Endothelial cell of umbilical vein (primary cell): ENCODE results near the gene COL20A1. TPM values are rescaled to one million over a fixed set of nuclear protein-coding genes. Genes with fewer than 3 reads are reported as not detected.

ENCODE experiments used
- BruUV-seq: library from RNA; stranded (reverse); fragments of 400-500 nt; replicated peaks from 2 replicates; lab custom pipeline; 2021; lab: Mats Ljungman, UMichigan
- CTCF ChIA-PET: fragments of 300-600, 350-600 bp; sonication (Branson Sonifier 250); formaldehyde crosslinking; loops from one replicate; lab custom pipeline; 2021; ENCODE audit warnings: antibody characterized with exemption, inconsistent platforms; lab: Charles Lee
- POLR2A ChIA-PET: fragments of 300-600, 350-600 bp; sonication (Branson Sonifier 250); formaldehyde crosslinking; loops from one replicate; lab custom pipeline; 2021; ENCODE audit warnings: antibody characterized with exemption, inconsistent platforms; lab: Charles Lee
- DNase-seq: peaks from one replicate; pipeline ENCODE4 v3.0.0-alpha.2; 2011; ENCODE audit warnings: low read depth, low spot score
- FAIRE-seq: peaks from 2 replicates; lab custom pipeline; 2011; peaks lifted over from hg19 to GRCh38; lab: Jason Lieb, UNC
- H2AFZ ChIP-seq: 2 replicates; pipeline ENCODE4 v1.6.0; 2012; ENCODE audit warnings: low read depth, low read length, control low read depth, inconsistent platforms
- H3K27ac ChIP-seq: 2 replicates; pipeline ENCODE4 v1.5.1; 2011; ENCODE audit warnings: low read depth, mild to moderate bottlenecking, control low read depth, low read length, moderate library complexity; ENCODE audit not compliant: insufficient read depth
- H3K27me3 ChIP-seq, 2 experiments: 2 replicates each; pipeline versions ENCODE4 v1.6.0 to v1.6.1; 2011; ENCODE audit warnings: low read length in 2 of 2, mixed read lengths in 1 of 2; ENCODE audit not compliant: control insufficient read depth in 2 of 2, insufficient read depth in 2 of 2
- H3K36me3 ChIP-seq, 2 experiments: 2 replicates in 1 of 2; 3 replicates in 1 of 2; pipeline ENCODE4 v1.5.1; 2011; ENCODE audit warnings: low read length in 2 of 2, mild to moderate bottlenecking in 1 of 2, moderate library complexity in 1 of 2; ENCODE audit not compliant: control insufficient read depth in 2 of 2, insufficient read depth in 2 of 2; ENCODE audit errors: extremely low read depth in 1 of 2
- H3K4me1 ChIP-seq: 3 replicates; pipeline ENCODE4 v1.5.1; 2011; ENCODE audit warnings: mild to moderate bottlenecking, low read length; ENCODE audit not compliant: control insufficient read depth, insufficient read depth; ENCODE audit errors: extremely low read depth
- H3K4me2 ChIP-seq: 2 replicates; pipeline ENCODE4 v1.6.1; 2011; ENCODE audit warnings: low read length, control low read depth, mixed read lengths; ENCODE audit not compliant: insufficient read depth
- H3K4me3 ChIP-seq, 3 experiments: fragments of 200-600 bp in 1 of 3; sonication (generic), shearing (Covaris generic) in 1 of 3; replicated peaks in 1 of 3; 2 replicates each; pipeline ENCODE4 v1.5.1; 2011 to 2016; ENCODE audit warnings: control low read depth in 3 of 3, low read length in 3 of 3, mild to moderate bottlenecking in 2 of 3, inconsistent platforms in 1 of 3, low read depth in 1 of 3, moderate library complexity in 1 of 3; ENCODE audit not compliant: insufficient read depth in 1 of 3
- H3K79me2 ChIP-seq: 2 replicates; pipeline ENCODE4 v1.6.0; 2012; ENCODE audit warnings: low read length, inconsistent platforms; ENCODE audit not compliant: control insufficient read depth, insufficient read depth
- H3K9ac ChIP-seq: replicated peaks from 2 replicates; pipeline ENCODE3; 2011; ENCODE audit warnings: low read length, control low read depth; ENCODE audit not compliant: insufficient read depth; ENCODE audit errors: extremely low read depth
- H3K9me1 ChIP-seq: replicated peaks from 3 replicates; pipeline ENCODE4 v1.6.0; 2011; ENCODE audit warnings: mild to moderate bottlenecking, low read length; ENCODE audit not compliant: control insufficient read depth, insufficient read depth; ENCODE audit errors: extremely low read depth
- H3K9me3 ChIP-seq: replicated peaks from 2 replicates; pipeline ENCODE4 v1.5.1; 2012; ENCODE audit warnings: low read length, inconsistent platforms; ENCODE audit not compliant: control insufficient read depth, insufficient read depth
- H4K20me1 ChIP-seq: replicated peaks from 2 replicates; pipeline ENCODE3; 2011; ENCODE audit warnings: mild to moderate bottlenecking, low read length; ENCODE audit not compliant: control insufficient read depth, insufficient read depth; ENCODE audit errors: extremely low read depth
- EZH2 ChIP-seq: IDR thresholded peaks from 2 replicates; pipeline ENCODE4 v1.6.1; 2012; ENCODE audit warnings: borderline replicate concordance, low read depth, mild to moderate bottlenecking, moderate library complexity, low read length, inconsistent platforms; ENCODE audit not compliant: severe bottlenecking
- FOS ChIP-seq: IDR thresholded peaks from 2 replicates; pipeline ENCODE4 v1.6.1; 2011; ENCODE audit warnings: mild to moderate bottlenecking, low read length, moderate library complexity, borderline replicate concordance; ENCODE audit not compliant: insufficient read depth
- GATA2 ChIP-seq: IDR thresholded peaks from 2 replicates; pipeline ENCODE4 v1.7.0; 2011; ENCODE audit warnings: low read depth, mild to moderate bottlenecking, moderate library complexity, mixed read lengths, low read length; ENCODE audit not compliant: insufficient read length, insufficient read depth
- JUN ChIP-seq: IDR thresholded peaks from 2 replicates; pipeline ENCODE4 v1.6.1; 2011; ENCODE audit warnings: borderline replicate concordance, low read depth; ENCODE audit not compliant: insufficient read length, insufficient read depth
- MAX ChIP-seq: IDR thresholded peaks from 2 replicates; pipeline ENCODE4 v1.6.1; 2011; ENCODE audit not compliant: insufficient read depth, insufficient read length
- MYC ChIP-seq: IDR thresholded peaks from one replicate; pipeline ENCODE4 v1.6.1; 2011; ENCODE audit warnings: mild to moderate bottlenecking, low read depth, low read length
- POLR2A ChIP-seq: IDR thresholded peaks from 2 replicates; pipeline ENCODE4 v1.6.1; 2012; ENCODE audit warnings: low read depth, mild to moderate bottlenecking, control low read depth, low read length
- POLR2AphosphoS5 ChIP-seq: IDR thresholded peaks from 2 replicates; pipeline ENCODE4 v1.6.1; 2012; ENCODE audit warnings: low read depth, mild to moderate bottlenecking, control low read depth, low read length, moderate library complexity; ENCODE audit not compliant: insufficient read depth
- dilution Hi-C: fragments of 300-500 bp; cut with MboI; formaldehyde crosslinking; loops from one replicate; pipeline ENCODE4 v1.15.0; 2019; ENCODE audit warnings: low sequenced_read_pairs; ENCODE audit not compliant: extremely low pct_ligation_motif_present
- intact Hi-C: fragments of 100-400 bp; cut with micrococcal nuclease; formaldehyde crosslinking; loops from one replicate; pipeline ENCODE4 v1.10.0; 2022
- polyA plus RNA-seq, 4 experiments: library from polyadenylated mRNA; depleted of rRNA in 3 of 4; stranded (reverse) in 3 of 4; unstranded in 1 of 4; fragments of >200 nt; gene quantifications; 2 replicates each; pipeline versions ENCODE4 v1.2.1 to v1.2.3, GENCODE V29; 2011 to 2012; ENCODE audit warnings: missing spikeins in 1 of 4
- total RNA-seq: library from RNA; stranded (reverse); gene quantifications from 2 replicates; pipeline ENCODE4 v1.2.3, GENCODE V29; 2021
- TF ChIP-seq, protein P1 (sequence below), 2 donors: IDR thresholded peaks; 1 replicate in 1 of 2; 2 replicates in 1 of 2; pipeline ENCODE4 v1.5.1; 2011; ENCODE audit warnings: low read length in 2 of 2, mild to moderate bottlenecking in 2 of 2, moderate library complexity in 2 of 2, control low read depth in 1 of 2, inconsistent platforms in 1 of 2, low read depth in 1 of 2; ENCODE audit not compliant: insufficient read depth in 1 of 2; ENCODE audit errors: extremely low read depth in 1 of 2

The COL20A1 gene
- total and polyA plus RNA-seq, 2 donors (not counting 3 experiments of a cell fraction or from before 2014, with no cell fraction given) = not detected

DNA sequence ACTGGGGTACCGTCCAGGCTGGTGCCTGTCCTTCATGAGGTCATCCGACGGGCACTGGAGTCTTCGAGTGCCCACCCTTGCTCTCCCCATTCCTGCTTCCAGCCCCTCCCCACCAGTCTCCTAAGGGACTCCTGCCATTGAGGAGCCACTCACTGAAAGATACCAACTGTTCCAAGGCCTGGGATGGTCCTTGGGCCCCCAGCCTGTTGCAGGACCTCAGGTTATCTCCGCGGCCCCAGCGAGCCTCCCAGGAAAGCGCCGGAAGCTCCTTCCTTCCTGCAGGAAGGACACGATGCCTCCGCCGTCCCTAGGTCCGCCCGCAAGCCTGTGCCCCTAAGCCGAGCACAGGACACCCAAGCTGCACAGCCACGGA, 39.9 kb upstream of the COL20A1 start:
- TF ChIP-seq POLR2A (no peak), FOS (no peak), MYC (no peak), GATA2 (no peak), POLR2AphosphoS5 (no peak), JUN (no peak), EZH2 (no peak), MAX (no peak)
- TF ChIP-seq, protein P1, sequence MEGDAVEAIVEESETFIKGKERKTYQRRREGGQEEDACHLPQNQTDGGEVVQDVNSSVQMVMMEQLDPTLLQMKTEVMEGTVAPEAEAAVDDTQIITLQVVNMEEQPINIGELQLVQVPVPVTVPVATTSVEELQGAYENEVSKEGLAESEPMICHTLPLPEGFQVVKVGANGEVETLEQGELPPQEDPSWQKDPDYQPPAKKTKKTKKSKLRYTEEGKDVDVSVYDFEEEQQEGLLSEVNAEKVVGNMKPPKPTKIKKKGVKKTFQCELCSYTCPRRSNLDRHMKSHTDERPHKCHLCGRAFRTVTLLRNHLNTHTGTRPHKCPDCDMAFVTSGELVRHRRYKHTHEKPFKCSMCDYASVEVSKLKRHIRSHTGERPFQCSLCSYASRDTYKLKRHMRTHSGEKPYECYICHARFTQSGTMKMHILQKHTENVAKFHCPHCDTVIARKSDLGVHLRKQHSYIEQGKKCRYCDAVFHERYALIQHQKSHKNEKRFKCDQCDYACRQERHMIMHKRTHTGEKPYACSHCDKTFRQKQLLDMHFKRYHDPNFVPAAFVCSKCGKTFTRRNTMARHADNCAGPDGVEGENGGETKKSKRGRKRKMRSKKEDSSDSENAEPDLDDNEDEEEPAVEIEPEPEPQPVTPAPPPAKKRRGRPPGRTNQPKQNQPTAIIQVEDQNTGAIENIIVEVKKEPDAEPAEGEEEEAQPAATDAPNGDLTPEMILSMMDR (IDR thresholded peaks at IDR 0.05; ENCODE audit: extremely low read depth in 1 of 2, insufficient read depth in 1 of 2, low read depth in 1 of 2, low read length in 2 of 2) = no peak
- no peak overlapping the region for H3K4me3 ChIP-seq
- no peaks in the 10 kb centered on the region for H3K79me2 ChIP-seq
- no TSS peak for BruUV-seq
- DNase-seq (no peak), FAIRE-seq (no peak)
- no peak overlapping the region for H2AFZ ChIP-seq
- dilution Hi-C loops (no loop called here), intact Hi-C loops (no loop called here)
- ChIA-PET CTCF (interaction anchor here (5.0 kb wide), 1 partner anchor 29 kb away, joined by 36 read pairs; no protein-coding TSS in a partner anchor), POLR2A (no interaction called here)
- H3K36me3 ChIP-seq = no peaks in the 10 kb centered on the region
- no peaks in the 10 kb centered on the region for H3K4me1 ChIP-seq
- H3K27me3 ChIP-seq = peaks cover 35 to 37% of the 10 kb centered on the region in 2 experiments
- H4K20me1 ChIP-seq = no peaks in the 10 kb centered on the region
- no peak overlapping the region for H3K9ac ChIP-seq
- H3K9me1 ChIP-seq = no peaks in the 10 kb centered on the region
- H3K27ac ChIP-seq = no peak overlapping the region
- H3K9me3 ChIP-seq = no peaks in the 10 kb centered on the region
- no peak overlapping the region for H3K4me2 ChIP-seq
